Retinal pigment epithelial cell (primary cell): ENCODE measurements around the gene EME1.
A peak's percentile ranks its signal among the peaks of the same experiment; 100 is the strongest.

Experiments
- DNase-seq: peaks from one replicate; pipeline ENCODE4 v3.0.0-alpha.2; 2010; ENCODE audit warnings: low read depth
- H3K4me3 ChIP-seq: 2 replicates; pipeline ENCODE4 v1.5.1; 2011; ENCODE audit warnings: mild to moderate bottlenecking, low read length, control low read depth, moderate library complexity
- TF ChIP-seq, protein P1 (sequence below): conservative IDR thresholded peaks from 2 replicates; pipeline ENCODE4 v1.5.1; 2011; ENCODE audit warnings: low read depth, low read length, control low read depth, inconsistent platforms

The EME1 gene

DNA sequence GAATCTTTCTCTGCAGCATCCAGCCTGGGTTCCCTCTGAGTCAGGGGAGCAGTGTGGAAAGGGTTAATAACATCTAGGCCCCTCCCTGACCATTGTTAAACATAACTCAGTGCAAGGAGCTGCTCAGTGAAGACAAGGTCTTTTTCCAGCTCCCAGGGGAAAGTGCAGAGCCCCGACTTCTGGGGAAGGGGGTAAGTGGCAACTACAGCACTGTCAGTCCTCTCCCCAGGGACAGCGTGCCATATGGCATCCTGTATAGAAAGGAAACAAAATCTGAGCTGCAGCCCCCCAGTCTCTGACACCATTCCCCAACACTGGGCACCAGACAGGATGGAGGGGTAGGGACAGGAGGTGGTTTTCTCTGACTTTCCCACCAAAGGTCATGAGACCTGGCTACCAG, 7.9 kb upstream of the EME1 start:
- no peak for DNase-seq
- TF ChIP-seq, protein P1, sequence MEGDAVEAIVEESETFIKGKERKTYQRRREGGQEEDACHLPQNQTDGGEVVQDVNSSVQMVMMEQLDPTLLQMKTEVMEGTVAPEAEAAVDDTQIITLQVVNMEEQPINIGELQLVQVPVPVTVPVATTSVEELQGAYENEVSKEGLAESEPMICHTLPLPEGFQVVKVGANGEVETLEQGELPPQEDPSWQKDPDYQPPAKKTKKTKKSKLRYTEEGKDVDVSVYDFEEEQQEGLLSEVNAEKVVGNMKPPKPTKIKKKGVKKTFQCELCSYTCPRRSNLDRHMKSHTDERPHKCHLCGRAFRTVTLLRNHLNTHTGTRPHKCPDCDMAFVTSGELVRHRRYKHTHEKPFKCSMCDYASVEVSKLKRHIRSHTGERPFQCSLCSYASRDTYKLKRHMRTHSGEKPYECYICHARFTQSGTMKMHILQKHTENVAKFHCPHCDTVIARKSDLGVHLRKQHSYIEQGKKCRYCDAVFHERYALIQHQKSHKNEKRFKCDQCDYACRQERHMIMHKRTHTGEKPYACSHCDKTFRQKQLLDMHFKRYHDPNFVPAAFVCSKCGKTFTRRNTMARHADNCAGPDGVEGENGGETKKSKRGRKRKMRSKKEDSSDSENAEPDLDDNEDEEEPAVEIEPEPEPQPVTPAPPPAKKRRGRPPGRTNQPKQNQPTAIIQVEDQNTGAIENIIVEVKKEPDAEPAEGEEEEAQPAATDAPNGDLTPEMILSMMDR = no peak
- no peak overlapping the region for H3K4me3 ChIP-seq

DNA sequence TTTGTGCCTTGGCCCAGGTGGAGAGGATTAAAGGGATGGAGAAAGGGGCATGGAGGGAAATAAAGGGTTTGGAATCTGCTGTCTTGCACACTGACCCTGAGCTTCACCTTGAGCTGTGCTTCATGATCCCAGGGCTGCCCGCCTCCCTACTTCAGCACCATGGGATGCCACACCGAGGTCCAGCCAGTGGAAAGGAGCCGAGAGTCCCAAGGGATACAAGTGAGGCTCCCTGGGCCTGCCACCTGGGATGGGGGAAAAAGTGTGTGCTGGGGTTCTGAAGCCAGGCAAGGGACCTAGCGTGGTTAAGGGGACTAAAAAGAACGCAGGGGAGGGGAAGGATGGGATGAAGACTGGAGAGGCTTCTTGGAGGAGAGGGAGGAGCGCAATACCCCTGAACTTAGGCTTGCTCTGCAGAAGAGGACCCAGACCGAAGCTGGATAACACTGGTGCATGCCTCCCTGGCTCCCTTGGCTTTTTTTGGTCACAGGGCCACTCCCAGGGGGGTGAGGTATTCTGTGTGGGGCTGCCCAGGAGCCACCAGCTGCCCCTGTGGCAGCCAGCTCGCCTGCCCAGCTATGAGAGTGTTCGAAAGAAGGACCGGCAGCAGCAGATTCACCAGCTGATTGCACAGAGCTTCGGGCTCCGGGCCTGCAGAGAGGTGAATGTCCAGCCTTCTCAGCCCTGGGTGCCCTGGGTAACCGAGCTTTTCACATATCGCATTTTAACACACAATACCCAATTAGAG, 7.2 kb upstream of the EME1 start:
- TF ChIP-seq, protein P1 = no peak
- no peak for DNase-seq
- no peak overlapping the region for H3K4me3 ChIP-seq

- TF ChIP-seq, protein P1 = no peak
Measured at GRCh38 chr17:50367401-50367800, 5.6 kb upstream of the EME1 start.

DNA sequence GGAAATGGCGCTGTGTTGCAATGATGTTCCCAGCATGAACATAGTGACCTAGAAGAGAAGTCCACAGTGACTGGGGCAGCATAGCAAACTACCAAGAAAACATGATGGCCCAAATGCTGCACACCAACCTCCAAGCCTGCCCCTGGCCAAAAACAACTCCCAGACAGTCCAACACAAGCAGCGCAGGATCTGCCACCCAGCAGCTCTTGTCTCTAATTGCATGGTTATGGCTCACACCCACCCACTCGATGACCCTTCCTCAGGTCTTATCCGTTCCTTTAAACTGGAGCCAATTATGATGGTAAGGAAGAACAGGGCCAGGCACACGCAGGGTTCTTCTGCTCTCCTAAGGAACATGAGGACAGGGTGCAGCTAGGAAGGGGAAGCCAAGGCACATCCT, 3.0 kb upstream of the EME1 start:
- TF ChIP-seq, protein P1 = no peak
- H3K4me3 ChIP-seq = no peak overlapping the region
- DNase-seq = no peak

More at GRCh38 chr17:50367401-50367800, 5.6 kb upstream of the EME1 start:
- no peak overlapping the region for H3K4me3 ChIP-seq
- no peak for DNase-seq

GRCh38 chr17:50371526-50371925, 1.5 kb upstream of the EME1 start:
- TF ChIP-seq, protein P1 = no peak
- H3K4me3 ChIP-seq = peak overlapping the region; percentile 99
- DNase-seq = no peak

DNA sequence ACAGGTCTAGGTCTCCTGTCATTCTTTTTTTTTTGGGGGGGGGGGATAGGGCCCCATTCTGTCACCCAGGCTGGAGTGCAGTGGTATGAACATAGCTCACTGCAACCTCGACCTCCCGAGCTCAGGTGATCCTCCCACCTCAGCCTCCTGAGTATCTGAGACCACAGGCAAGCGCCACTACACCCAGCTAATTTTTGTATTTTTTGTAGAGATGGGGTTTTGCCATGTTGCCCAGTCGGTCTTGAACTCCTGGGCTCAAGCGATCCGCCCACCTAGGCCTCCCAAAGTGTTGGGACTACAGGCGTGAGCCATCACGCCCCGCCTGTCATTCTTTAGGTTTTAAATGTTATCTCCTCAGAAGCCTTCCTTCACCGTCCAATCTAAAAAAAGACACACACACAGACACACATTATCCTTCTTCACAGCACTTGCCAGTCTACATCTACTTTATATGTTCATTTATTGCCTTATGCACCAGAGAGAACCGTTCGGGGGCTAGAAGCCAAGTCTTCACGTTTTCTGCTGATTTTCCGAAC, 739 bp upstream of the EME1 start:
- peak overlapping the region; percentile 99 for H3K4me3 ChIP-seq
- no peak for DNase-seq
- TF ChIP-seq, protein P1 = no peak

DNA sequence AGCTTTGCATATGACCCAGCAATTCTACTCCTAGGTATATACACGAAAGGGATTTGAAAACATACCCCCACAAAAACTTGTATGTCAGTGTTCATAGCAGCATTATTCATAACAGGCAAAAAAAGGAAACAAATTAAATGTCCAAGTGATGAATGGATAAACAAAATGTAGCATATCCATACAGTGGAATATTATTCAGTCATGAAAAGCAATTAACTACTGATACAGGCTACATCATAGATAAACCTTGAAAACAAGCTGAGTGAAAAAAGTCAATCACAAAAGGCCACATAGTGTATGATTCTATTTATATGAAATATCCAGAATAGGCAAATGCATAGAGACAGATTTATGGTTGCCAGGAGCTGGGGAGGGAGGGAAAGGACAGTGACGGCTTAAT, 676 bp downstream of the EME1 start:
- DNase-seq = no peak
- peak overlapping the region; percentile 99 for H3K4me3 ChIP-seq
- TF ChIP-seq, protein P1 = no peak
